ENCODE data around the gene ZRSR2.
A peak's percentile ranks its signal among the peaks of the same experiment; 100 is the strongest.

The ZRSR2 gene

DNA sequence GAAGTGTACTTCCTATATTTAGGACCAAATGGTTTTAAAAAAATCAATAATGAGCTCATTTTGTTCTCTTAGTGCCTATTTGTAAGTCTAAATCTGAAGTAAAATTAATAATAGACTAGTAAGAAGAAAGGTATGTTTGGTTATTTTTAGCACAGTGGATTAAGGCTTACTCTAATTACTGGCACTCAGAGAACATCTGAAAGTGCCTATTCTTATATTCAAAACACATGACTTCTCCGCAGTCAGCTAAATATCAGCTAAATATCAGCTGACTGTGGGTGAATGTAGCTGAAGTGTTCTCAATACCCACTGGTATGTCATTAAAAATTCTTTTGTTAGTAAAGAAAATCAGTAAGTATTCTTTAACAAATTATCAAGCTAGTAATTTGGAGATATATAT lies 58.3 kb downstream of the ZRSR2 start:
- DNase-seq: no peak

DNA sequence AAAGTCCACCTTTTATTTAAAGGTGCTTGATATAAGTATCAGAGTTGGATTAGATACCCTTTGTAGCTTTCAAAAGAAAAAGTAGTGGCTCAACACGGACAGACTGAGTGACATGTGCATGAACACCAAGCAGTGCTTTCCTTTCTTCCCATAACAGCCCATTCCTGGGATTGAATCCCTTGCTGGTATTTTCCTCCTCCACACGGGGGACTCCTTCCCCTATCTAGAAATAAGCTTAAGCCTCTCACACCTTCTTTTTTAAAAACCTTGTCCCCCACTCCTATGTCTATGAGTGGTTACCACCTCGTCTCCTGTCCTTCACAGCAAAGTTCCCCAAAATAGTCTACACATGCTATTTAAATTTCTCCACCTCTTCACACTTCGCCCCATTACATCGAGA lies 59.3 kb downstream of the ZRSR2 start:
- DNase-seq: peak in 4 of 56 donors; percentile 0 to 13 (median 1)

DNA sequence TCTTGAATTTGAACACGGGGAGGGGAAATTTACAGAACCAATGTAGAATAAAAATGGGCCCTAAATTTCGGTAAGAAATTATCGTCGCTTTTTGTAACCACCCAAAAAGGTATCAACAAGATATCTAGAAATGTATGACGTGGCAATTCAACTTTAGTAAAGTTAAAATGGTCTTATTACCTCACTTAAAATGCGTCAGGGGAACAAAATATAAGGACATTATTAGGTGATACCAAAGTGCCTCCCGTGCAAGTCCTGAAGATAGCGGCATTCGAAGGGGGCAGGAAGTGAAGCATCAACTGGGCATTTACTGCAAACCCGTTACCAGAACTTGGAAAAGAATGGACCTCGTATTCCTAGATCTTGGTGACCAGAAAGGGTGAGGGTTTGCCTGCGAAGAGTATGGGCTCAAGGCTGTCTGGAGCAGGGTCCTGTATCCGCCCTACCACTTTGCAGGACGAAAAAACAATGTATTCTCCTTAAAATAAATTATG lies 63.3 kb downstream of the ZRSR2 start:
- DNase-seq: no peak

DNA sequence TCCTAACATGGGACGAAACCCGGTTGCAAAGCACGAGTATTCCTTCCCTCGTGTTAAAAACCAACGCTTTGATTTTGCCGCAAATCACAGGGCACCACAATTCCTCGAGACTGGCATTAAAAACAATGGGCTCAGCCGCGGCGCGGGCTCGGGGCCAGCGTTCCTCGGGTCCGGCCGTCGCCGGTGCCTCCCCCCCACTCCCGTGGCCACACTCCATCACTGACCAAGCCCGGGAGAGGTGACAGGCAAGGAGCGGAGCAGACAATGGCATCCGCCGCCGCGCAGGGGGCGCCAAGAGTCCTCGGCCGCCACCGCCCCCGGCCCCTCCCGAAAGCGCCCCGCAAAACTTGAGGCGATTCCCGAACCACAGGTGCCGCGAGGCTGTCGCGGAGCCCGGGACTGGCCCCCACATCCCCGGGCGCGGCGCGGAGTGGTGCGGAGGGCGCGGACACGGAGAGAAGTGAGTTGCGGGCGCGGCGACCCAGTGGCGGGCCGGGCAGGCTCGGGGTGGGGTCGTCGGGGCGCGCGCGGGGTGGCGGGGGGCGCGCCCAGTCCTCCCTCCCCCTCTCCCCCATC lies 63.9 kb downstream of the ZRSR2 start:
- peak in 45 of 56 donors; percentile 1 to 69 (median 37) for DNase-seq

DNA sequence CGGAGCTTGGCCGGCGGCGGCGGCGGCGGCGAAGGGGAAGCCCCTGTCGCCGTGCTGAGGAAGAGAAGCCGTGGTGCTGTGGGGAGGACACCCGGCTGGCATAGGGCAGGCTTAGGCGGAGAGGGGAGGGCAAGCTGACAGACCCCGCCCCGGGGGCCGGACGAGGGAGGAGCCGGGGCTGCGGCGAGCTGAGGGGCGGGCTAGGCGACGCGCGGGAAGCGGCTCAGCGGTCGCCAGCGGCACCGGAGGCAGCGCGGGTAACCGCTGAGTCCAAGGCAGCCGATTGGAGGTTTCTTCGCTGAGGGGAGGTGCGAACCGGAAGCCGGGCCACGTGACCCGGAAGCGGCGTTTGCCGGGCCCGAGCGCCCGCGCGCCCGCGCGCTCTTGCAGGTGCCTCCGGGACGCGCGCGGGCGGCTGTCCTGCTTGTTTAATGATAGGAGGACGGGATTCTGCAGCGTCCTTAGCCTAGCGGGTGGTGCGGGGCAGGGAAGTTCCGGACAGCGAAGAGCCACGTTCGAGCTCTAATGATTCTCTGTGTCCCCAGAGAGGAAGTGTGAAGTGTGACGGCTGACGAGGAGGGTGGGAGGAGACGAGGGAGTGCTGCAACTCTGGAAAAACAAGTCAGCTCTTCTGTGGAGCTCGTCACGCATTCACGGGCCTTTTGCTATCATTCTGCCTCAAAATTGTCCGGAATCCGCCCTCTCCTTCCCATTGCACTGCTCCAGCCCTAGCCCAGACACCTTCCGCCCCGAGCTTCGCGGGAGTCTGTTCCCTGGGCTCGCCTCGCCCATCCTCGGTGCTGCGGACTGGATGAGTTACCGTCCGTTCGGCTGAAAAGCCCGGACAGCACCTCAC lies 64.7 kb downstream of the ZRSR2 start, which contains the start of gene AP1S2:
Gene AP1S2, minus strand, starts transcription at position 102 of the 856 bp plus-strand sequence. CDS start 2,289 bp downstream, outside the sequence.
- DNase-seq: peak; percentile 32 to 97 (median 86)

DNA sequence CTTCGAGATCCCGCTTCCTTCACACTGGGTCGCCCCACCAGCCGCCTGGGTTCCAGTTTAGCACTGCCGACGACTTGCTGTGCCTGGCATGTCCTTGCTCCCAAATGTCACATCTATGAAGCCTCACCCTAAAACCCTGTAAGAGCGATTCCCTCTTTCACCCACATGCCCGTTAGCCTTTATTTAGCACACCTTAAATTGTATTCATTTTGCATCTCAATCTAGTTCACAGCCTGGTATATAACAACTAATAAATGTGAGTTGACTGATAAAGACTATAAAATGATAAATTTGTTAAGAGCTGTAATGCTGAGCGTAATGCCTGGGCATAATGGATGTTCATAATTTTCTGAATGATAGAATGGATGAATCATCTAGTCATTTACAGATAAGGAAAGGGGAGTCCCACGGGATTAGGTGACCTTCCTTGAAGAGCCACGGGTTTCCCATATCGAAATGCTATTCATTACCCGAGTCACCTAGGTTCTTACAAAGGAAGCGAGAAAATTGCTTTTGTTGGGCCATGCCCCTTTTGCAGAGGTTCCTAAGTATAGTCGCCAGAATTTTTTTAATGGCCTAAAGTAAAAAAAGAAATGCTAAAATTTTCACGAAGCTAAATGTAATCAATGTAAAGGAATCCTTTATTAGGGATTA lies 65.4 kb downstream of the ZRSR2 start:
- DNase-seq: no peak

DNA sequence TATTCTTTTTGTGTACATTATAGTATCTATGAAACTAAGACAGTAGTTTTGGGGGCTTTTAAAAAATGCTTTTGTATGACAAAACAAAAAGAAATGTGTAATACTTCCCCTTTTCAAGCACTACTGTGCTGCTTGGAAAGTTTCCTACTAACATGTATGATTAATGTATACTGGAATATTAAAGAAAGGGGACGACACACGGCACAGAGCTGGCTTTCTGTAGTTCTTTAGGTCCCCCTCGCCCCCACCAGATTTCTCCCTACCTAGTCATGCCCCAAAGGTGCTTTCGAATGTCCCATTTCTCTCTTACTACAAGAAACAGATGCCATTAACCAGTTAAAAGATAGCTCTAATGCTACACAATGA lies 65.9 kb downstream of the ZRSR2 start:
- peak in 1 of 56 donors; percentile 2 for DNase-seq

DNA sequence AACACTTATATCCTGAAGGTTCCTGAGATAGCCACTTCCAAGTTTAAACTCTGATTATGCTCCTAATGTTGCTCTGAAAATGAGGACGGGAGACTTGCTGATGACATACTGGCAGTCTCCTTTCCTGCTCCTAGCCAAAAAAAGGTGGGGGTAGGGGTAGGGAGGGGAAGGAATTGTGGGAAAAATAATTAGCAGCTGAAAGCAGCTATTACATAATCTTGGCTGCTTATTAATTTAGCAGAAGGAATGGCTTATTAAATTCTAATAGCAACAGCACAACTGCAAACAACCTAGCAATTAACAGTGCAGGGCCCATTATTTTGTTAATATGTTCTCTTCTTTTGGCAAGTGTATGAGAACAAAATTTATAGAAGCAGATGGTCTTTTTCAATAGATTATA lies 66.4 kb downstream of the ZRSR2 start:
- DNase-seq: peak in 1 of 56 donors; percentile 15

DNA sequence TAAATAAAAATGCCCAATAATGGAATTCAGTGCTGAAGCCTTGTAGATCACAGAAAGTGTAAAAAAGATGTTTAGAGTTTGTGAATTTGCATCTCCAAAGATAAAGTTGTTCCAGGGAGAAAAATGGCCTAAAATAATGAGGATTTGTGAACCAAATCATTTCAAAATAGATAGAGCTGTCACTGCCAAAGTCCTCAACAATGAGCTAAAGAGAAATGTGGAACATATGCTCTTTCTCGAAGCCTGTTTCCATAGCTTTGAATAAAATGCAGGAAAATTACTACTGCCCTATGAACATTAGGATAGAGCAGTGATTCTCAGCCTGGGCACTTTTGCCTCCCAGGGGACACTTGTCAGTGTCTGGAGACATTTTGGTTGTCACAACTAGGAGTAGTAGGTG lies 67.8 kb downstream of the ZRSR2 start:
- DNase-seq: no peak

DNA sequence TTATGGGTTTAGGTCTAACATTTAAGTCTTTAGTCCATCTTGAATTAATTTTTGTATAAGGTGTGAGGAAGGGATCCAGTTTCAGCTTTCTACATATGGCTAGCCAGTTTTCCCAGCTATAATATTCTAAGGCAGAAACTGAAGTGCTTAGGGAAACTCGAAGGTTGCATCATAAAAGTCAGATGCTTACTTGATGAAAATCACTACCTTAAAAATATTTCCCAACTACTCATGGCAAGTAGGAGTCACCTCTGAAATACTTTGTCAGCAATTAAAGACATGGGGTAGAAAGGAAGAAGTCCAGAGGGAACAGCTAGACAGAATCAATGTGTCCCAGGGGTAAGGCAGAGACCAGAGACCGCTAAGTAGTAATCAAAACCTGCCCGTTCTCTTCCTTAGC lies 70.6 kb downstream of the ZRSR2 start:
- no peak for DNase-seq

DNA sequence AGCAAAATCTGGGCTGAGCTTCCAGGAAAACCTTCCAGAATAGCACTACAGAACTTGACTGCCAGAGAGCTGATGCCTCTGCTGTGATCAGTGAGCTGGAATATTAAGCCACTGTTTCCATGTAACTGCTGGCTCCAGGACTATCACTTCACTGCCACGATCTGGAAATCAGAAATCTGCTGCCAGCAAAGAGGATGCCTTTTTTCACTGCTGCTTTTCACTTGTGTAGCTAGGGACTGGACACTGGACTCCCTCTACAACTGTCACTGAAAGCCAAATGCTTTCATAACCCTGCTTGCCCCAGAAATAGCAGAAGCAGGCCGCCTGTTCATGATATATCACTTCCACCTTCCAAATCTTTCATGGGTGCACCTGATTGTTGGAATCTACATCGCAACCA lies 73.7 kb downstream of the ZRSR2 start:
- peak in 2 of 56 donors; percentile 3 to 4 for DNase-seq

DNA sequence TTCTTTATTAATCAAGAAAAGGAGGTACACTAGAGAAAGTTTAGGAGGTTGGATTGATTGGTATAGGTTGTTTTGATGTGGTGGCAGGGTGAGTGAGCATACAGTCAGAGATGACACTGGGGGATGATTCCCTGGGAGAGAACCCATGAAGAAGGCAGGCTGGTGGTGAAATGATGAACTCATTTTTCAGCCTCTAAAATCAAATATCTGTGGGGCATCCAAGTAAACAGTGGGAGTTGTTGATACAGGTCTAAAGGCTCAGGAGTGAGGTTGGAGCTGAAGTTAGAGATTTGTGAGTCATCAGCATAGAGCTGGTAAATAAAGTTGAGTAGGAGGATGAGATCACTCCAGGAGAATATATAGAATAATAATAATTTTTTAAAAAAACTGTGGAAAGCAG lies 74.3 kb downstream of the ZRSR2 start:
- DNase-seq: no peak

DNA sequence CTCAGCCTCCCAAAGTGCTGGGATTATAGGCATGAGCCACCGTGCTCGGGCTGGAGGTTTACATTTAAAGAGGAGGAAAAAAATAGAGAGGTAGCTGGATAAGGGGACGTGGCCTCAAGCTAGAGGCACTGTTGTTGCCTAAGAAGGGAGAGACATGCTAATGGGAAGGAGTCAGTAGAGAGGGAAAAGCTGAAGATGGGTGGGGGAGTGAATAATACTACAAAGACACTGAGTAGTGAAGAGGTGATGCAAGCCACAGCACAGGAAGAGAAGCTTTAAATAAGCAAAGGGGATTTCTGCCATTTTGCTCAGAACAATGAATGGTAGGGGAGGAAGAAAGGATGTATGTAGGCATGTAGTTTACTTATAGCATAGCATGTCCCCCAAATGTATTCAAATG lies 75.9 kb downstream of the ZRSR2 start:
- no peak for DNase-seq

DNA sequence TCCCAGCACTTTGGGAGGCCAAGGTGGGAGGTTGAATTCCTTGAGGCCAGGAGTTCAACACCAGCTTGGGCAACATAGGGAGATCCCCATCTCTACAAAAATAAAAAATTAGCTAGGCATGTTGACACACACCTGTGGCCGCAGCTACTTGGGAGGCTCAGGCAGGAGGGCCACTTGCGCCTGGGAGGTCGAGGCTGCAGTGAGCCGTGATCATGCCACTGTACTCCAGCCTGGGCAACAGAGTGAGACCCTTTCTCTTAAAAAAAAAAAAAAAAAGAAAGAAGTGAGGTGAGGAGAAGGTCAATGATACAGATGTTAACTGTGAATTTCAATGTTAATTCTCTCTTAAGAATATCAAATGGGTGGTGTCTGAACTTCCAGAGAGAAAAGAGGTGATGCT lies 79.4 kb downstream of the ZRSR2 start:
- DNase-seq: no peak

DNA sequence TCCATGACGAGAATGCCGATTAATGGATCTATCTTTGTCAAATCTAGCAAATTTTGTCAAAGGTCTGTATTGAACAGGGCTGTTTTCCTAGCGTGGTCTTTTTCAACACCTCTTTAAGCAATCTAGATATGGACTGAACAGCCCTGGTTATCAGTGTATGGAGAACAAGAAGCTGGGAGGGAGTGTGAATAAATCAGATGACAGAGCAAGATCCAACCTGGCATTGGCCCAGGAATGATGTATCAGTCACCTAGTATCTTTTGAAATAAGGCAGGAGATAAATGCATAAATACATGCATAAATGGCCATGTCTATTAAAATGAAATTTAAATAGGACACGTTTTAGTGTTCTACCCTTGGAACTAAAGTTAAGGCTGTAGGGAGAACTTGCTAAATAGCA lies 80.0 kb downstream of the ZRSR2 start:
- no peak for DNase-seq
